ENCODE measurements around the gene COL23A1.

DNA sequence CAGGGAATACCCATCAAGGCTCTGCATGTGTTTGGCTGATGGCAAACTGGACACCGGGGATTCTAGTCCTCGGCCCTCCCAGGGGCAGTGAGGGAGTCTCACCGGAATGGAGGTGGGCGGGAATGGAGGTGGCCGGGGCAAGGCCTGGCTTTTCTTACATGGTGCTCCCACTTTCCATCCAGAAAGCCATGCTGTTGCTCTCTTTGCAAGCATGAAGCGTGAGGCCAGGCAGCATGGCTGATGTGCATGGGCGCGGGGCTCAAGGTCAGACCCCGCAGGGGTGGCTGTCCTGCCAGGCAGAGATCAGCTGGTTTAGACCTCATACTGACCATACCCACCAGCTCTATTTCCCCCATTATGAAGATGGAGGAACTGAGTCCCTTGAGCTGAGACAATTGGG is 249.6 kb downstream of the COL23A1 start:
- TF ChIP-seq, protein P1, sequence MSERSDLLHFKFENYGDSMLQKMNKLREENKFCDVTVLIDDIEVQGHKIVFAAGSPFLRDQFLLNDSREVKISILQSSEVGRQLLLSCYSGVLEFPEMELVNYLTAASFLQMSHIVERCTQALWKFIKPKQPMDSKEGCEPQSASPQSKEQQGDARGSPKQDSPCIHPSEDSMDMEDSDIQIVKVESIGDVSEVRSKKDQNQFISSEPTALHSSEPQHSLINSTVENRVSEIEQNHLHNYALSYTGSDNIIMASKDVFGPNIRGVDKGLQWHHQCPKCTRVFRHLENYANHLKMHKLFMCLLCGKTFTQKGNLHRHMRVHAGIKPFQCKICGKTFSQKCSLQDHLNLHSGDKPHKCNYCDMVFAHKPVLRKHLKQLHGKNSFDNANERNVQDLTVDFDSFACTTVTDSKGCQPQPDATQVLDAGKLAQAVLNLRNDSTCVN (tag by site-specific recombination; optimal IDR thresholded peaks at IDR 0.05): no peak
- TF ChIP-seq ZNF549 (tag by site-specific recombination; IDR thresholded peaks at IDR 0.05): no peak

Measured in HEK293 (cell line).